GM12878 (cell line): ENCODE measurements around the gene LIMA1.

Experiments used
- MAX ChIP-seq: IDR thresholded peaks from 2 replicates; pipeline ENCODE4 v1.6.1; 2012; ENCODE audit warnings: low read depth, low read length, improper control_type of control experiment
- REST ChIP-seq: IDR thresholded peaks from 2 replicates; pipeline ENCODE4 v1.6.1; 2012; ENCODE audit warnings: mild to moderate bottlenecking, low read depth, low read length
- SKIL ChIP-seq: fragments of 450-650 bp; IDR thresholded peaks from 2 replicates; pipeline ENCODE4 v1.6.1; 2017; ENCODE audit warnings: mild to moderate bottlenecking, low read depth, inconsistent platforms; ENCODE audit not compliant: poor library complexity, severe bottlenecking
- SUZ12 ChIP-seq: fragments of 200-600 bp; sonication (generic); IDR thresholded peaks from one replicate; pipeline ENCODE4 v1.6.1; 2018; ENCODE audit warnings: antibody characterized with exemption, mild to moderate bottlenecking; ENCODE audit not compliant: unreplicated experiment

GRCh38 chr12:50145439-50145838 is 137.9 kb downstream of the LIMA1 start:
- no peak for TF ChIP-seq REST
- no peak for TF ChIP-seq SKIL
- TF ChIP-seq SUZ12: no peak
- no peak for TF ChIP-seq MAX
